ENCODE data around the gene COMP.

DNA sequence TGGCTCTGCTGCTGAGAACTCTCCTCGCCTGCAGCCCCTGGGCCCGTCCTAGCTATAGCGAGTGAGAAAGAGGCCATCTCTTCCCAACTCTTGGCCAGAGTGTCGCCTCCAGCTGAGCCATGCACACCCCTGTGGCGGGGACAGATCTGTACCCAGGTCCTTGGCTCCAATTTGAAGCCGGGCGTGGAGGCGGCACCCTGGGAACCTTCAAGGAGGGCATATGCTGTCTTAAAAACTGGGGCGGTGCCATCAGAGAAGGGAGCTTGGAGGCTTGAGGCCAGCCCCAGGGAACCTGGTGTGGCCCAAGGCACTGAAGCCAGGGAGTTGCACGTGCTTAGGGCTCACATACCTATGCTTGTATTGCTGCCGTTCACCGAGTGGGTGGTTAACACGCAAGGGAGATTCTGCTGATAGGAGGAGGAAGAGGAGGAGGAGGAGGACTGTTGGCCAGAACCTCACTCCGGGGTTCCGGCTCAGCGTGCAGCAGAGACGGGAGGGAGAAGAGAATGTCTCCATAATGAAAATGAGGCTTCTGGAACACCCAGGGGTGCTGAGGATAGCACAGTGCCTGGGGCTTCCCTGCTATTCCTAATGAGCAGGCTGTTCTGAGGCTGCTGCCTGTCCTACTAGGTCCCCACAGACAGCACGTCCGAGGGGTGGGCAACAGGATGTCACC, 40.7 kb downstream of the COMP start:
- TF ChIP-seq, protein P1, sequence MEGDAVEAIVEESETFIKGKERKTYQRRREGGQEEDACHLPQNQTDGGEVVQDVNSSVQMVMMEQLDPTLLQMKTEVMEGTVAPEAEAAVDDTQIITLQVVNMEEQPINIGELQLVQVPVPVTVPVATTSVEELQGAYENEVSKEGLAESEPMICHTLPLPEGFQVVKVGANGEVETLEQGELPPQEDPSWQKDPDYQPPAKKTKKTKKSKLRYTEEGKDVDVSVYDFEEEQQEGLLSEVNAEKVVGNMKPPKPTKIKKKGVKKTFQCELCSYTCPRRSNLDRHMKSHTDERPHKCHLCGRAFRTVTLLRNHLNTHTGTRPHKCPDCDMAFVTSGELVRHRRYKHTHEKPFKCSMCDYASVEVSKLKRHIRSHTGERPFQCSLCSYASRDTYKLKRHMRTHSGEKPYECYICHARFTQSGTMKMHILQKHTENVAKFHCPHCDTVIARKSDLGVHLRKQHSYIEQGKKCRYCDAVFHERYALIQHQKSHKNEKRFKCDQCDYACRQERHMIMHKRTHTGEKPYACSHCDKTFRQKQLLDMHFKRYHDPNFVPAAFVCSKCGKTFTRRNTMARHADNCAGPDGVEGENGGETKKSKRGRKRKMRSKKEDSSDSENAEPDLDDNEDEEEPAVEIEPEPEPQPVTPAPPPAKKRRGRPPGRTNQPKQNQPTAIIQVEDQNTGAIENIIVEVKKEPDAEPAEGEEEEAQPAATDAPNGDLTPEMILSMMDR (IDR thresholded peaks at IDR 0.05): no peak
- TF ChIP-seq POLR2A (IDR thresholded peaks at IDR 0.05) (no peak), POLR2AphosphoS5 (IDR thresholded peaks at IDR 0.05) (no peak), EP300 (IDR thresholded peaks at IDR 0.05) (no peak)

Data from suprapubic skin (tissue), 4 donors.